Neural cell (in vitro differentiated cells): Measurements from ENCODE around the gene ZDHHC20. TPM values are rescaled to one million over a fixed set of nuclear protein-coding genes. Genes with fewer than 3 reads are reported as not detected.

Experiments
- H2AFZ ChIP-seq: fragments of 200-600, 300-800 bp; sonication (generic), shearing (Covaris generic); 2 replicates; pipeline ENCODE4 v1.6.0; 2014; ENCODE audit warnings: low read depth, mild to moderate bottlenecking, antibody characterized with exemption, low read length, moderate library complexity
- H3F3A ChIP-seq: fragments of 200-600 bp; shearing (Covaris generic); 2 replicates; pipeline ENCODE4 v1.6.1; 2016; ENCODE audit warnings: mild to moderate bottlenecking, moderate library complexity, mixed read lengths, antibody characterized with exemption, low read length; ENCODE audit not compliant: insufficient read depth, poor library complexity, severe bottlenecking
- H3K27ac ChIP-seq: fragments of 200-600, 300-800 bp; sonication (generic), shearing (Covaris generic); 2 replicates; pipeline ENCODE4 v1.5.1; 2014; ENCODE audit warnings: mild to moderate bottlenecking, low read length, moderate library complexity
- H3K27me3 ChIP-seq: fragments of 300-800, 200-600 bp; sonication (generic), shearing (Covaris generic); 2 replicates; pipeline ENCODE4 v1.6.0; 2014; ENCODE audit warnings: mild to moderate bottlenecking, low read depth, low read length, moderate library complexity; ENCODE audit not compliant: insufficient read depth
- H3K36me3 ChIP-seq: fragments of 300-800, 200-600 bp; sonication (generic), shearing (Covaris generic); 2 replicates; pipeline ENCODE4 v1.5.1; 2014; ENCODE audit warnings: mild to moderate bottlenecking, antibody characterized with exemption, low read length, moderate library complexity; ENCODE audit not compliant: insufficient read depth
- H3K4me2 ChIP-seq: fragments of 300-800, 200-600 bp; sonication (generic), shearing (Covaris generic); 2 replicates; pipeline ENCODE4 v1.6.0; 2014; ENCODE audit warnings: mild to moderate bottlenecking, low read length
- H3K4me3 ChIP-seq: fragments of 300-800, 200-600 bp; sonication (generic), shearing (Covaris generic); 2 replicates; pipeline ENCODE4 v1.5.1; 2014; ENCODE audit warnings: mild to moderate bottlenecking, low read length, moderate library complexity
- H3K79me2 ChIP-seq: fragments of 200-600 bp; shearing (Covaris generic); replicated peaks from 2 replicates; pipeline ENCODE4 v1.6.0; 2014; ENCODE audit warnings: mild to moderate bottlenecking, low read length, moderate library complexity; ENCODE audit not compliant: insufficient read depth
- H3K9ac ChIP-seq: fragments of 300-800, 200-600 bp; sonication (generic), shearing (Covaris generic); 2 replicates; pipeline ENCODE4 v1.6.1; 2016; ENCODE audit warnings: mild to moderate bottlenecking, low read length, mixed read lengths
- H3K9me2 ChIP-seq: fragments of 200-600 bp; shearing (Covaris generic); 2 replicates; pipeline ENCODE4 v1.6.1; 2016; ENCODE audit warnings: mild to moderate bottlenecking, low read length, mixed read lengths; ENCODE audit not compliant: insufficient read depth
- H3K9me3 ChIP-seq: fragments of 200-600, 300-800 bp; sonication (generic), shearing (Covaris generic); 2 replicates; pipeline ENCODE4 v1.6.1; 2016; ENCODE audit warnings: mild to moderate bottlenecking, mixed run types, low read length, moderate library complexity, mixed read lengths
- H4K20me1 ChIP-seq: fragments of 200-600 bp; shearing (Covaris generic); 2 replicates; pipeline ENCODE4 v1.6.1; 2016; ENCODE audit warnings: mild to moderate bottlenecking, mixed run types; ENCODE audit not compliant: insufficient read depth
- CTCF ChIP-seq: fragments of 450-650 bp; IDR thresholded peaks from 2 replicates; pipeline ENCODE4 v1.5.1; 2014; ENCODE audit warnings: antibody characterized with exemption, mild to moderate bottlenecking, moderate library complexity; ENCODE audit not compliant: poor library complexity, severe bottlenecking
- EP300 ChIP-seq: fragments of 450-650 bp; conservative IDR thresholded peaks from 2 replicates; pipeline ENCODE4 v1.6.1; 2014; ENCODE audit warnings: antibody characterized with exemption, mild to moderate bottlenecking, moderate library complexity; ENCODE audit not compliant: poor library complexity, severe bottlenecking
- EZH2 ChIP-seq: fragments of 200-600, 300-800 bp; shearing (Covaris generic), sonication (generic); IDR thresholded peaks from 2 replicates; pipeline ENCODE4 v1.6.1; 2014; ENCODE audit warnings: antibody characterized with exemption, low read length, borderline replicate concordance, mild to moderate bottlenecking; ENCODE audit not compliant: insufficient read depth, poor library complexity, severe bottlenecking
- MXI1 ChIP-seq: fragments of 450-650 bp; conservative IDR thresholded peaks from 2 replicates; pipeline ENCODE4 v1.6.1; 2014; ENCODE audit warnings: antibody characterized with exemption, mild to moderate bottlenecking; ENCODE audit not compliant: poor library complexity, severe bottlenecking
- POLR2AphosphoS5 ChIP-seq: IDR thresholded peaks from 2 replicates; pipeline ENCODE4 v1.6.1; 2012
- RAD21 ChIP-seq: fragments of 450-650 bp; conservative IDR thresholded peaks from 2 replicates; pipeline ENCODE4 v1.6.1; 2014; ENCODE audit warnings: antibody characterized with exemption, mild to moderate bottlenecking, moderate library complexity
- REST ChIP-seq: IDR thresholded peaks from 2 replicates; pipeline ENCODE4 v1.6.1; 2012; ENCODE audit warnings: borderline replicate concordance
- SMC3 ChIP-seq: fragments of 450-650 bp; conservative IDR thresholded peaks from 2 replicates; pipeline ENCODE4 v1.6.1; 2014; ENCODE audit warnings: antibody characterized with exemption, mild to moderate bottlenecking, moderate library complexity; ENCODE audit not compliant: poor library complexity
- TAF1 ChIP-seq: IDR thresholded peaks from 2 replicates; pipeline ENCODE4 v1.6.1; 2012; ENCODE audit warnings: low read depth
- polyA plus RNA-seq: library from polyadenylated mRNA; depleted of rRNA; stranded (reverse); fragments of >200 nt; gene quantifications from 2 replicates; pipeline ENCODE4 v1.2.3, GENCODE V29; 2014

The ZDHHC20 gene
- polyA plus RNA-seq, 1 donor from 2014 or later, result 43.3 TPM

GRCh38 chr13:21362741-21363140, 96.4 kb downstream of the ZDHHC20 start:
- Histone ChIP-seq H3K36me3 (no peaks in the 10 kb centered on the region), H3K4me2 (no peak overlapping the region), H3K27ac (no peak overlapping the region), H2AFZ (no peak overlapping the region), H3K9me2 (no peaks in the 10 kb centered on the region), H3K9me3 (no peaks in the 10 kb centered on the region), H3K4me3 (no peak overlapping the region), H3K27me3 (no peaks in the 10 kb centered on the region), H3K9ac (no peak overlapping the region), H4K20me1 (no peaks in the 10 kb centered on the region), H3K79me2 (no peaks in the 10 kb centered on the region), H3F3A (no peaks in the 10 kb centered on the region)
- TF ChIP-seq SMC3 (no peak), EZH2 (no peak), RAD21 (no peak), MXI1 (no peak), POLR2AphosphoS5 (no peak), CTCF (no peak), REST (no peak), TAF1 (no peak), EP300 (no peak)

GRCh38 chr13:21361706-21362105, 97.4 kb downstream of the ZDHHC20 start:
- H3K27ac ChIP-seq, result no peak overlapping the region
- H3K9me2 ChIP-seq, result no peaks in the 10 kb centered on the region
- H3K36me3 ChIP-seq, result no peaks in the 10 kb centered on the region
- no peak overlapping the region for H2AFZ ChIP-seq
- no peak overlapping the region for H3K9ac ChIP-seq
- no peak overlapping the region for H3K4me2 ChIP-seq
- no peaks in the 10 kb centered on the region for H3K9me3 ChIP-seq
- H4K20me1 ChIP-seq, result no peaks in the 10 kb centered on the region
- no peaks in the 10 kb centered on the region for H3K27me3 ChIP-seq
- TF ChIP-seq POLR2AphosphoS5, result no peak
- no peak for TF ChIP-seq TAF1
- TF ChIP-seq SMC3, result no peak
- TF ChIP-seq CTCF, result no peak
- TF ChIP-seq EZH2, result no peak
- no peak for TF ChIP-seq REST
- no peak for TF ChIP-seq EP300
- TF ChIP-seq RAD21, result no peak
- no peak for TF ChIP-seq MXI1
- no peaks in the 10 kb centered on the region for H3K79me2 ChIP-seq
- no peak overlapping the region for H3K4me3 ChIP-seq
- no peaks in the 10 kb centered on the region for H3F3A ChIP-seq
